OCI-LY7 (cell line): ENCODE results near the gene SLC37A1.

Experiments used
- EZH2phosphoT487 ChIP-seq: fragments of 200-600 bp; sonication (generic); IDR thresholded peaks from 2 replicates; pipeline ENCODE4 v1.6.1; 2018; ENCODE audit warnings: low read depth, borderline replicate concordance, mild to moderate bottlenecking, mixed run types, antibody characterized with exemption, low read length, moderate library complexity, mixed read lengths
- TF ChIP-seq, protein P1 (sequence below): fragments of 200-600 bp; sonication (generic); conservative IDR thresholded peaks from 2 replicates; pipeline ENCODE4 v1.5.1; 2014; ENCODE audit warnings: mild to moderate bottlenecking, antibody characterized with exemption, low read length, moderate library complexity, mixed read lengths

DNA sequence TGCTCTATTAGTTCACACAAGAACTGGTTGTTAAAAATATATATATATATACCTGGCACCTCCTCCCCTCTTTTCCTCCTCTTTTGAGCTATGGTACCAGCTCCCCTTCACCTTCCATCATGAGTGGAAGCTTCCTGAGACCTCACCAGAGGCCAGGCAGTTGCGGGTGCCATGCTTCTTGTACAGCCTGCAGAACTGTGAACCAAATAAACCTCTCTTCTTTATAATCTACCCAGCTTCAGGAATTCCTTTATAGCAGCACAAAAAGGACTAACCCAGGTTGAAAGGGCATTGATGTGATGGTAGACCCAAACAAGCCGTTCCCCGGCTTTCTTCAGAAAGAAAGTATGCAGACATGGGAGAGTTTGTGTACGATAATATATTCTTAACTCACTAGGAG, 32.5 kb upstream of the SLC37A1 start:
- TF ChIP-seq, protein P1, sequence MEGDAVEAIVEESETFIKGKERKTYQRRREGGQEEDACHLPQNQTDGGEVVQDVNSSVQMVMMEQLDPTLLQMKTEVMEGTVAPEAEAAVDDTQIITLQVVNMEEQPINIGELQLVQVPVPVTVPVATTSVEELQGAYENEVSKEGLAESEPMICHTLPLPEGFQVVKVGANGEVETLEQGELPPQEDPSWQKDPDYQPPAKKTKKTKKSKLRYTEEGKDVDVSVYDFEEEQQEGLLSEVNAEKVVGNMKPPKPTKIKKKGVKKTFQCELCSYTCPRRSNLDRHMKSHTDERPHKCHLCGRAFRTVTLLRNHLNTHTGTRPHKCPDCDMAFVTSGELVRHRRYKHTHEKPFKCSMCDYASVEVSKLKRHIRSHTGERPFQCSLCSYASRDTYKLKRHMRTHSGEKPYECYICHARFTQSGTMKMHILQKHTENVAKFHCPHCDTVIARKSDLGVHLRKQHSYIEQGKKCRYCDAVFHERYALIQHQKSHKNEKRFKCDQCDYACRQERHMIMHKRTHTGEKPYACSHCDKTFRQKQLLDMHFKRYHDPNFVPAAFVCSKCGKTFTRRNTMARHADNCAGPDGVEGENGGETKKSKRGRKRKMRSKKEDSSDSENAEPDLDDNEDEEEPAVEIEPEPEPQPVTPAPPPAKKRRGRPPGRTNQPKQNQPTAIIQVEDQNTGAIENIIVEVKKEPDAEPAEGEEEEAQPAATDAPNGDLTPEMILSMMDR, result no peak
- no peak for TF ChIP-seq EZH2phosphoT487
